Kidney (tissue), 14 donors: Measurements from ENCODE around the gene TRNAU1AP. TPM values are rescaled to one million over a fixed set of nuclear protein-coding genes. Genes with fewer than 3 reads are reported as not detected.

Source experiments
- DNase-seq, 5 donors: peaks; one replicate each; pipeline ENCODE4 v3.0.0-alpha.2; 2013 to 2020
- FAIRE-seq: peaks from 2 replicates; lab custom pipeline; 2012; peaks lifted over from hg19 to GRCh38; lab: Jason Lieb, UNC
- H3K27ac ChIP-seq, 2 donors: one replicate each; pipeline ENCODE4 v1.7.0; 2013; ENCODE audit warnings: low read depth in 2 of 2, low read length in 2 of 2, inconsistent platforms in 1 of 2
- H3K27me3 ChIP-seq: one replicate; pipeline ENCODE4 v1.7.1; 2013; ENCODE audit warnings: low read length, inconsistent platforms; ENCODE audit not compliant: control insufficient read depth, insufficient read depth
- H3K36me3 ChIP-seq, 3 donors: one replicate each; pipeline versions ENCODE4 v1.7.0 to v1.7.1; 2013; ENCODE audit warnings: low read length in 3 of 3, control low read depth in 1 of 3, inconsistent platforms in 1 of 3; ENCODE audit not compliant: insufficient read depth in 3 of 3, control insufficient read depth in 2 of 3
- H3K4me1 ChIP-seq, 3 donors: one replicate each; pipeline versions ENCODE4 v1.7.0 to v1.7.1; 2013; ENCODE audit warnings: low read length in 3 of 3, inconsistent platforms in 1 of 3, low read depth in 1 of 3; ENCODE audit not compliant: control insufficient read depth in 2 of 3, insufficient read depth in 2 of 3
- H3K4me3 ChIP-seq, 3 donors: one replicate each; pipeline versions ENCODE4 v1.7.0 to v1.8.1; 2013; ENCODE audit warnings: low read length in 3 of 3, control low read depth in 1 of 3, inconsistent platforms in 1 of 3
- H3K9ac ChIP-seq, 3 donors: one replicate each; pipeline versions ENCODE4 v1.7.0 to v1.7.1; 2013; ENCODE audit warnings: low read length in 3 of 3, control low read depth in 1 of 3, inconsistent platforms in 1 of 3
- H3K9me3 ChIP-seq, 3 donors: one replicate each; pipeline versions ENCODE4 v1.7.0 to v1.7.1; 2013; ENCODE audit warnings: low read length in 3 of 3, control low read depth in 1 of 3, inconsistent platforms in 1 of 3; ENCODE audit not compliant: control insufficient read depth in 2 of 3, insufficient read depth in 1 of 3
- intact Hi-C: fragments of 100-400 bp; cut with DNase I; formaldehyde crosslinking; loops from one replicate; pipeline ENCODE4 v1.11.1; 2022
- polyA plus RNA-seq: library from polyadenylated mRNA; stranded (reverse); fragments of 350-450 nt; fragmentation: Illumina TruSeq; extraction: RNeasy Lipid Tissue Mini Kit (QIAGEN cat#74804); gene quantifications from one replicate; pipeline ENCODE4 v1.2.3, GENCODE V29; 2014; ENCODE audit warnings: low read depth, low replicate concordance; ENCODE audit not compliant: insufficient read depth
- total RNA-seq: library from RNA; stranded (reverse); fragmentation: NEBNext Ultra II Directional; extraction: Animal tissue kit (Norgen Biotek cat#: 25700); gene quantifications from one replicate; pipeline ENCODE4 v1.2.1, GENCODE V29; 2021
- TF ChIP-seq, protein P1 (sequence below): IDR thresholded peaks from 3 replicates; pipeline ENCODE4 v1.5.1; 2012; ENCODE audit warnings: mild to moderate bottlenecking, moderate library complexity, borderline replicate concordance; ENCODE audit not compliant: insufficient read depth; ENCODE audit errors: extremely low read depth
- donor health status: control.
- donor health status: control.
- donor health status: control.
- donor health status: control.
- donor health status: control.
- donor health status: DM: yes; HTN: yes; CAD: no.
- donor health status: Normal renal cell carcinoma (clear cell type).

The TRNAU1AP gene
- total and polyA plus RNA-seq, 2 donors from 2014 or later, result 27.7 to 30.2 TPM

DNA sequence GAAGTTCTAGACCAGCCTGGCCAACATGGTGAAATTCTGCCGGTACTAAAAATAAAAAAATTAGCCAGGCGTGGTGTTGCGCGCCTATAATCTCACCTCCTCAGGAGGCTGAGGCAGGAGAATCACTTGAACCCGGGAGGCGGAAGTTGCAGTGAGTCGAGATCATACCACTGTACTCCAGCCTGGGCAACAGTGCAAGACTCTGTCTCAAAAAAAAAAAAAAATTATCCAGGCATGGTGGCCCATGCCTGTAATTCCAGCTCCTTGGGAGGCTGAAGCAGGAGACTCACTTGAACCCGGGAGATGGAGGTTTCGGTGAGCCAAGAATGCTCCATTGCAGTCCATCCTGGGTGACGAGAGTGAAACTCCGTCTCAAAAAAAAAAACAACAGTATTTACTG lies 20.7 kb downstream of the TRNAU1AP start:
- FAIRE-seq (no peak), DNase-seq (no peak)
- Histone ChIP-seq H3K9me3 (no peaks in the 10 kb centered on the region), H3K27me3 (no peaks in the 10 kb centered on the region), H3K9ac (no peak overlapping the region), H3K36me3 (peaks cover 0 to 23% (median 18%) of the 10 kb centered on the region in 3 donors), H3K4me1 (no peaks in the 10 kb centered on the region), H3K27ac (no peak overlapping the region), H3K4me3 (no peak overlapping the region)
- intact Hi-C loops, result no loop called here
- TF ChIP-seq, protein P1, sequence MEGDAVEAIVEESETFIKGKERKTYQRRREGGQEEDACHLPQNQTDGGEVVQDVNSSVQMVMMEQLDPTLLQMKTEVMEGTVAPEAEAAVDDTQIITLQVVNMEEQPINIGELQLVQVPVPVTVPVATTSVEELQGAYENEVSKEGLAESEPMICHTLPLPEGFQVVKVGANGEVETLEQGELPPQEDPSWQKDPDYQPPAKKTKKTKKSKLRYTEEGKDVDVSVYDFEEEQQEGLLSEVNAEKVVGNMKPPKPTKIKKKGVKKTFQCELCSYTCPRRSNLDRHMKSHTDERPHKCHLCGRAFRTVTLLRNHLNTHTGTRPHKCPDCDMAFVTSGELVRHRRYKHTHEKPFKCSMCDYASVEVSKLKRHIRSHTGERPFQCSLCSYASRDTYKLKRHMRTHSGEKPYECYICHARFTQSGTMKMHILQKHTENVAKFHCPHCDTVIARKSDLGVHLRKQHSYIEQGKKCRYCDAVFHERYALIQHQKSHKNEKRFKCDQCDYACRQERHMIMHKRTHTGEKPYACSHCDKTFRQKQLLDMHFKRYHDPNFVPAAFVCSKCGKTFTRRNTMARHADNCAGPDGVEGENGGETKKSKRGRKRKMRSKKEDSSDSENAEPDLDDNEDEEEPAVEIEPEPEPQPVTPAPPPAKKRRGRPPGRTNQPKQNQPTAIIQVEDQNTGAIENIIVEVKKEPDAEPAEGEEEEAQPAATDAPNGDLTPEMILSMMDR, result no peak

DNA sequence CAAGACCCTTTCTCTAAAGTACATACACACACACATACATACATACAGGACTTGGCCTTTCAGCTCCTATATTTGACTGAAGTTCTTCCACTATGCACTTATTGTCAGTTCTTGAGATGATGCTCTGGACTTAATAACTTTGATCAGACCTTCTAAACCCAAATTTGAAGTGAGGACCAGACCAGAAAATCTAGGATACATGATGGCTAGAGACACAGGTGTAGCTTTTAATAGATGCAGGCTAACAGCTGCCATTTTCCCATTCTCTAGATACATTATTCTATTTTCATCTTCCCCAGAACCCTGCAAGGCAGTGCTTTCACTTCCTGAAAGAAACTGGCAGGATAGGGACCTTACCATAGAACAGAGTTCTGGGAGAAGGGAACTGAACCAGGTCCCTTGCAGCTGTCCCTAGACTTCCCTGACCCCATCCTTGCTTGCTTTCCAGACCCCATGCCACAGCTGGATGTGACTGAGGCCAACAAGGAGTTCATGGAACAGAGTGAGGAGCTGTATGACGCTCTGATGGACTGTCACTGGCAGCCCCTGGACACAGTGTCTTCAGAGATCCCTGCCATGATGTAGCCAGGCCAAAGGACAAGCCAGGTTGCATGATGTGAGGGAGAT lies 24.3 kb downstream of the TRNAU1AP start:
- intact Hi-C loops, result no loop called here
- TF ChIP-seq, protein P1, result no peak
- FAIRE-seq, result no peak
- peaks cover 3 to 24% (median 20%) of the 10 kb centered on the region in 3 donors for H3K36me3 ChIP-seq
- H3K4me3 ChIP-seq, result no peak overlapping the region
- H3K9ac ChIP-seq, result no peak overlapping the region
- H3K27me3 ChIP-seq, result no peaks in the 10 kb centered on the region
- no peak overlapping the region for H3K27ac ChIP-seq
- peaks cover 0 to 13% (median 0%) of the 10 kb centered on the region in 3 donors for H3K4me1 ChIP-seq
- DNase-seq, result no peak
- H3K9me3 ChIP-seq, result no peaks in the 10 kb centered on the region

DNA sequence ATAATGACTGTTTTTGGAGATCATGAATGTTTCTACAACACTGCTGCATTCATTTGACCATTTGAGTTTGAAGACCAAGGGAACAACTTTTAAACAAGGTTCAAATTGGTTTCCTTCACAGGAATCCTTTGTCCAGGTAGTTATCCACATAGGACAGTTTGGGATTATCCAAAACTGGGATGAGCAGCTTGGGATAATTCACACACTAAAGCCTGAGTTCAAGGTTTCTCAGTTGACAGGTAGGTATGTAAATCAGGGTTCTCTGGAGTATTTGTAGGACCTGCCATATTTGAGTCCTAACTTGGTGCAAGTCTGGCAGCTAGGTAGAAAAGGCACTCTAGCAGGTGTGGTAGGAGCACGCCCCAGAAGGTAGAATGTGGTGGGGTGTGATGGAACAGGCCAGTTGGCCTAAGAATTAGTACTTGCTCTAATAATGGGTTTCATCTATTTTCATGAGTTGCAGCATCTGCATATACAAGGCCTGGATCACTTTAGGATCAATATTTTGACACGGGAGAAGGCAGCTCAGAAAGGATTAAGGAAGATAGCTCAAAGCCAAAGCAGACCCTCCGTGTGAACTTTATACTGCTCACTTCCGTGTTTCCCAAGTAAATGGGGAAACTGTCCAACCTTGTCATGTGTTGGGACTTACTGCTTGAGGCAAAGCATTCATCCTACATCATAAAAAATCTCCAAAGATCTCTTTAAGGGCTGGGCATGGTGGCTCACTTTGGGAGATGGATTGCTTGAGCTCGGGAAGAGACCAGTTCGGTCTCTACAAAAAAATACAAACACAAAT lies 25.1 kb downstream of the TRNAU1AP start:
- H3K4me3 ChIP-seq, result no peak overlapping the region
- intact Hi-C loops, result no loop called here
- peaks cover 3 to 24% (median 20%) of the 10 kb centered on the region in 3 donors for H3K36me3 ChIP-seq
- DNase-seq, result no peak
- H3K9me3 ChIP-seq, result no peaks in the 10 kb centered on the region
- no peak overlapping the region for H3K27ac ChIP-seq
- H3K4me1 ChIP-seq, result peaks cover 0 to 13% (median 0%) of the 10 kb centered on the region in 3 donors
- TF ChIP-seq, protein P1, result no peak
- no peak overlapping the region for H3K9ac ChIP-seq
- no peak for FAIRE-seq
- no peaks in the 10 kb centered on the region for H3K27me3 ChIP-seq
